GM12872 (cell line): ENCODE data around the gene GIGYF2.

Experiments used
- TF ChIP-seq, protein P1 (sequence below): IDR thresholded peaks from 3 replicates; pipeline ENCODE4 v1.5.1; 2011; ENCODE audit warnings: low read depth, mild to moderate bottlenecking, low read length, moderate library complexity; ENCODE audit not compliant: insufficient read depth

The GIGYF2 gene

DNA sequence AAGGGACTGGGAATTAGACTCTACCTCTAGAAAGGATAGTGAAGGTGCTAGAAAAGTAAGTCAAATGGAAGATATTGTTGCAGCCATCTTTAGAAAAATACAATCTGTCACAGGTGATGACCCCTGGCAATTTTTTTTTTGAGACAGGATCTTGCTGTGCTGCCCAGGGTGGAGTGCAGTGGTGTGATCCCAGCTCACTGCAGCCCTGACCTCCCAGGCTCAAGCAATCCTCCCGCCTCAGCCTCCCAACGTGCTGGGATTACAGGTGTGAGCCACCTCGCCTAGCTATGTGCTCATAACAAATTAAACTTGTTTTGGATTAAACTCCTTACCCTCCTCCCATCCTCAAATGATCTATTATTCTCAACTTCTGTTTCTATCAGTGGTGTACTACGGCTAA lies 3.8 kb upstream of the GIGYF2 start:
- TF ChIP-seq, protein P1, sequence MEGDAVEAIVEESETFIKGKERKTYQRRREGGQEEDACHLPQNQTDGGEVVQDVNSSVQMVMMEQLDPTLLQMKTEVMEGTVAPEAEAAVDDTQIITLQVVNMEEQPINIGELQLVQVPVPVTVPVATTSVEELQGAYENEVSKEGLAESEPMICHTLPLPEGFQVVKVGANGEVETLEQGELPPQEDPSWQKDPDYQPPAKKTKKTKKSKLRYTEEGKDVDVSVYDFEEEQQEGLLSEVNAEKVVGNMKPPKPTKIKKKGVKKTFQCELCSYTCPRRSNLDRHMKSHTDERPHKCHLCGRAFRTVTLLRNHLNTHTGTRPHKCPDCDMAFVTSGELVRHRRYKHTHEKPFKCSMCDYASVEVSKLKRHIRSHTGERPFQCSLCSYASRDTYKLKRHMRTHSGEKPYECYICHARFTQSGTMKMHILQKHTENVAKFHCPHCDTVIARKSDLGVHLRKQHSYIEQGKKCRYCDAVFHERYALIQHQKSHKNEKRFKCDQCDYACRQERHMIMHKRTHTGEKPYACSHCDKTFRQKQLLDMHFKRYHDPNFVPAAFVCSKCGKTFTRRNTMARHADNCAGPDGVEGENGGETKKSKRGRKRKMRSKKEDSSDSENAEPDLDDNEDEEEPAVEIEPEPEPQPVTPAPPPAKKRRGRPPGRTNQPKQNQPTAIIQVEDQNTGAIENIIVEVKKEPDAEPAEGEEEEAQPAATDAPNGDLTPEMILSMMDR: no peak

GRCh38 chr2:232696609-232697058 lies 497 bp upstream of the GIGYF2 start:
- TF ChIP-seq, protein P1: no peak

DNA sequence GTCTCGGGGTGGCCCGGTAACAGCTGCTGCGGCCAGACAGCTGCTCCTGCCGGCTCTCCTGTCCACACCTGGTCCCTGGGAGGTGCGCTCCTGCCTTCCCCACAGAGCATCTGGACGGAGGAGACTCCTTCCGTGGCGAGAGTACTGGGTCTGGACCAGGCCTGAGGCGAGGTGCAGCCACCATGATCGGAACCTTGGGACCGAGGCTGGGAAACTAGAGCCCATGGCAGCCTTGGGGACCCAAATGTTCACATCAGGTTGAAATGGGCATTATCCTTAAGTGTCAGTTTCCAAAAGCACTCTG lies 628 bp downstream of the GIGYF2 start:
- TF ChIP-seq, protein P1: no peak

- TF ChIP-seq, protein P1: no peak
Measured at GRCh38 chr2:232698556-232699091, 1.5 kb downstream of the GIGYF2 start.

- TF ChIP-seq, protein P1: no peak
Measured at GRCh38 chr2:232699110-232699509, 2.0 kb downstream of the GIGYF2 start.

- TF ChIP-seq, protein P1: no peak
Measured at GRCh38 chr2:232700154-232700553, 3.0 kb downstream of the GIGYF2 start.

GRCh38 chr2:232707076-232707475 lies 9.9 kb downstream of the GIGYF2 start:
- TF ChIP-seq, protein P1: no peak
